Neuronal stem cell (in vitro differentiated cells): ENCODE data around the gene ADAMTS13.

ENCODE experiments used
- DNase-seq: peaks from one replicate; pipeline ENCODE4 v3.0.0-alpha.2; 2013; ENCODE audit warnings: low spot score
- H2AFZ ChIP-seq: one replicate; pipeline ENCODE4 v1.6.1; 2013; ENCODE audit warnings: mild to moderate bottlenecking, low read length, inconsistent platforms
- H2AK5ac ChIP-seq: 2 replicates; pipeline ENCODE4 v1.6.1; 2013; ENCODE audit warnings: low read depth, mild to moderate bottlenecking, inconsistent platforms, low read length, moderate library complexity, mixed read lengths
- H2BK120ac ChIP-seq: 2 replicates; pipeline ENCODE4 v1.6.1; 2013; ENCODE audit warnings: low read depth, mild to moderate bottlenecking, inconsistent platforms, low read length, moderate library complexity, mixed read lengths
- H2BK12ac ChIP-seq: one replicate; pipeline ENCODE4 v1.6.1; 2013; ENCODE audit warnings: low read length, inconsistent platforms
- H2BK15ac ChIP-seq: 2 replicates; pipeline ENCODE4 v1.6.1; 2013; ENCODE audit warnings: mild to moderate bottlenecking, low read length, inconsistent platforms, mixed read lengths
- H2BK5ac ChIP-seq: one replicate; pipeline ENCODE4 v1.6.1; 2013; ENCODE audit warnings: inconsistent platforms, mild to moderate bottlenecking, low read length, moderate library complexity
- H3K14ac ChIP-seq: one replicate; pipeline ENCODE4 v1.6.1; 2013; ENCODE audit warnings: low read length, inconsistent platforms
- H3K18ac ChIP-seq: 2 replicates; pipeline ENCODE4 v1.6.1; 2013; ENCODE audit warnings: low read length, inconsistent platforms
- H3K23ac ChIP-seq: 2 replicates; pipeline ENCODE4 v1.6.1; 2013; ENCODE audit warnings: low read depth, mild to moderate bottlenecking, mixed read lengths, low read length, inconsistent platforms; ENCODE audit not compliant: poor library complexity
- H3K27ac ChIP-seq: replicated peaks from 3 replicates; pipeline ENCODE4 v1.5.1; 2013; ENCODE audit warnings: low read length, inconsistent platforms
- H3K27me3 ChIP-seq, 3 experiments: 2 replicates each; pipeline ENCODE4 v1.6.1; 2013; ENCODE audit warnings: low read length in 3 of 3, mild to moderate bottlenecking in 2 of 3, inconsistent platforms in 1 of 3, low read depth in 1 of 3, mixed read lengths in 1 of 3, moderate library complexity in 1 of 3; ENCODE audit not compliant: control insufficient read depth in 3 of 3, insufficient read depth in 3 of 3
- H3K36me3 ChIP-seq, 2 donors: replicated peaks in 1 of 2; 2 replicates each; pipeline ENCODE4 v1.6.1; 2013; ENCODE audit warnings: low read length in 2 of 2; ENCODE audit not compliant: control insufficient read depth in 2 of 2, insufficient read depth in 2 of 2
- H3K4ac ChIP-seq: 2 replicates; pipeline ENCODE4 v1.6.1; 2013; ENCODE audit warnings: inconsistent platforms, mild to moderate bottlenecking, low read length, moderate library complexity
- H3K4me1 ChIP-seq, 2 donors: 1 replicate in 1 of 2; 2 replicates in 1 of 2; pipeline ENCODE4 v1.6.1; 2013; ENCODE audit warnings: low read length in 2 of 2, low read depth in 1 of 2; ENCODE audit not compliant: control insufficient read depth in 2 of 2, insufficient read depth in 1 of 2
- H3K4me2 ChIP-seq: one replicate; pipeline ENCODE4 v1.6.1; 2013; ENCODE audit warnings: mild to moderate bottlenecking, low read length, inconsistent platforms; ENCODE audit not compliant: insufficient read depth, poor library complexity, severe bottlenecking
- H3K4me3 ChIP-seq, 2 donors: 2 replicates each; pipeline ENCODE4 v1.5.1; 2013; ENCODE audit warnings: low read length in 2 of 2, mild to moderate bottlenecking in 2 of 2, inconsistent platforms in 1 of 2, moderate library complexity in 1 of 2
- H3K79me1 ChIP-seq: one replicate; pipeline ENCODE4 v1.6.1; 2013; ENCODE audit warnings: low read depth, mild to moderate bottlenecking, inconsistent platforms, low read length, moderate library complexity
- H3K9ac ChIP-seq: one replicate; pipeline ENCODE4 v1.6.1; 2013; ENCODE audit warnings: mild to moderate bottlenecking, low read depth, low read length, inconsistent platforms; ENCODE audit not compliant: poor library complexity
- H3K9me3 ChIP-seq, 2 donors: replicated peaks in 1 of 2; 2 replicates each; pipeline versions ENCODE3 to v1.6.1; 2013; ENCODE audit warnings: low read length in 2 of 2, mild to moderate bottlenecking in 2 of 2, inconsistent platforms in 1 of 2, low read depth in 1 of 2, mixed read lengths in 1 of 2, moderate library complexity in 1 of 2; ENCODE audit not compliant: control insufficient read depth in 2 of 2, insufficient read depth in 1 of 2
- H4K8ac ChIP-seq: one replicate; pipeline ENCODE4 v1.6.1; 2013; ENCODE audit warnings: low read depth, mild to moderate bottlenecking, inconsistent platforms, low read length, moderate library complexity
- H4K91ac ChIP-seq: one replicate; pipeline ENCODE4 v1.6.1; 2013; ENCODE audit warnings: low read length, low read depth, mild to moderate bottlenecking, inconsistent platforms; ENCODE audit not compliant: poor library complexity
- WGBS, 2 donors: extraction: QIAGEN DNeasy Blood & Tissue Kit; methylation state at CpG; one replicate each; pipeline ENCODE4 v1.1.7; 2013; ENCODE audit warnings: missing lambda C conversion rate in 2 of 2, mixed read lengths in 1 of 2; ENCODE audit not compliant: insufficient read length in 2 of 2, insufficient replicate concordance in 1 of 2; ENCODE audit errors: extremely low coverage in 2 of 2; 5-methylcytosine and 5-hydroxymethylcytosine counted together

ADAMTS13 gene

DNA sequence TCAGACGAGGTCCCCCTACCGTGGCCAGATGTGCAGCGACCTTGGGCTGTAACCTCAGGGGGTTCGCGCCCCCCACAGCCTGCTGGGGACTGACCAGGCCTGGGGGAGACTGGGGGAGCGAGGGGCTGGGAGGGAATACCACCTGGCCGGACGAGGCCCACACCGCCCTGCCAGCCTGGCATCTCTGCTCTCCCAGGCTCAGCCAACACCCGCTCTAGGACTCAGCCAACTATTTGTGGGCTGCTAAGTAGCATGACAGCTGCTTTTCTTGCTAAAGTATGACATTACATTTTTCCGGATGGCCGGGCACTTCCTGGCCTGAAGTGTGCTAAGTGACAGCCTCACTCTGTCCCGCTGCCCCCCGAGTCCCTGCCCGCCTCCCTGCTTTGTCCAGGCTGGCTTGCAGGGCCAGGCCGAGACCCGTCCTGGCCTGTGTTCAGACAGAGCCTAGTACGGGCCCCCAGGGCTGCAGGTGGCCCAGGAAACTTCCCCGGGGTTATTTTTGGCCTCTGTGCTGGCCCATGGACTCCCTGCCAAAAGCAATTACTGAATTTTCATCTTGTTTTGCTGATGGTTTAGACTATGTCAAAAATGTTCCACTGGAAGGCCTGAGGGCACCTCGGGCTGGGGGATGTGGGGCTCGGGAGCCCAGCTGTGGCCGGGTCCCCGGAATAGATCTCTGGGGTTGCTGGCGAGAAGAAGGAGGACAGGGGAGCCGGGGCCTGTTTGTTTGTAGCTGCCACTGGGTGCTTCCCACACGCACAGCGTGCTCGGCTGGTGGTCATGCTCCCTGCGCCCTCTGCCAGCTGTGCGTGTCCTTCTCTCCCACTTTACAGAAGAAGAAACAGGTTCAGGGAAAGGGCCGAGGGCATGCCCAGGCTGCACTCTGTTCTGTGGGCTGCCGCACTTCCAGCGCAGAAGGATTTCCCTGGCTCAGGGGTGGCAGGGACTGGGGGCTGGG is 70.2 kb downstream of the ADAMTS13 start:
- WGBS, 2 donors: no CpG with 5 or more reads among the region's 33 CpGs

GRCh38 chr9:133493428-133493827 is 71.3 kb downstream of the ADAMTS13 start:
- no peak overlapping the region for H2BK5ac ChIP-seq
- WGBS, 2 donors: no CpG with 5 or more reads among the region's 11 CpGs

More for the DNA sequence above, 70.2 kb downstream of the ADAMTS13 start:
- Histone ChIP-seq H3K9ac (no peak overlapping the region), H2BK15ac (no peak overlapping the region), H3K18ac (peak overlapping the region; percentile 71), H2AK5ac (peak overlapping the region; percentile 89), H4K91ac (no peak overlapping the region), H2AFZ (peak overlapping the region; percentile 75), H2BK12ac (peak overlapping the region; percentile 82), H3K4ac (no peak overlapping the region), H3K4me1 (peaks cover 6 to 20% of the 10 kb centered on the region in 2 donors), H3K27ac (no peak overlapping the region), H3K4me3 (no peak overlapping the region), H3K27me3 (peaks cover 0 to 46% (median 8%) of the 10 kb centered on the region in 3 experiments), H3K4me2 (no peak overlapping the region), H3K14ac (peak overlapping the region; percentile 8), H2BK120ac (no peak overlapping the region), H3K9me3 (peaks cover 0 to 9% of the 10 kb centered on the region in 2 donors), H3K23ac (no peak overlapping the region), H3K79me1 (no peaks in the 10 kb centered on the region), H3K36me3 (peaks cover 0 to 6% of the 10 kb centered on the region in 2 donors), H4K8ac (no peak overlapping the region), H2BK5ac (no peak overlapping the region)
- no peak for DNase-seq

GRCh38 chr9:133493845-133494540 is 71.8 kb downstream of the ADAMTS13 start:
- H3K27me3 ChIP-seq: peaks cover 0 to 50% (median 11%) of the 10 kb centered on the region in 3 experiments
- no peak overlapping the region for H2BK120ac ChIP-seq
- no peaks in the 10 kb centered on the region for H3K79me1 ChIP-seq
- peak overlapping the region in 1 of 2 donors; percentile 41 for H3K4me3 ChIP-seq
- peaks cover 0 to 8% of the 10 kb centered on the region in 2 donors for H3K36me3 ChIP-seq
- H3K14ac ChIP-seq: peak overlapping the region; percentile 71
- peak overlapping the region; percentile 53 for H3K4ac ChIP-seq
- H2BK5ac ChIP-seq: no peak overlapping the region
- peak overlapping the region; percentile 89 for H2AK5ac ChIP-seq
- DNase-seq: no peak
- H3K4me1 ChIP-seq: peaks cover 8 to 20% of the 10 kb centered on the region in 2 donors
- H2AFZ ChIP-seq: no peak overlapping the region
- H4K91ac ChIP-seq: no peak overlapping the region
- WGBS, 2 donors: no CpG with 5 or more reads among the region's 23 CpGs
- peaks cover 0 to 12% of the 10 kb centered on the region in 2 donors for H3K9me3 ChIP-seq
- H3K23ac ChIP-seq: peak overlapping the region; percentile 65
- peak overlapping the region; percentile 38 for H3K18ac ChIP-seq
- H3K27ac ChIP-seq: no peak overlapping the region
- H3K4me2 ChIP-seq: no peak overlapping the region
- H2BK12ac ChIP-seq: peak overlapping the region; percentile 41
- no peak overlapping the region for H4K8ac ChIP-seq
- H3K9ac ChIP-seq: no peak overlapping the region
- H2BK15ac ChIP-seq: peak overlapping the region; percentile 58

More at GRCh38 chr9:133493428-133493827, 71.3 kb downstream of the ADAMTS13 start:
- no peak overlapping the region for H3K4me3 ChIP-seq
- H3K9ac ChIP-seq: peak overlapping the region; percentile 21
- H2AFZ ChIP-seq: peak overlapping the region; percentile 75
- H3K4me1 ChIP-seq: peaks cover 7 to 20% of the 10 kb centered on the region in 2 donors
- no peak overlapping the region for H3K4me2 ChIP-seq
- H3K9me3 ChIP-seq: peaks cover 0 to 10% of the 10 kb centered on the region in 2 donors
- H3K4ac ChIP-seq: peak overlapping the region; percentile 23
- H3K36me3 ChIP-seq: peaks cover 0 to 7% of the 10 kb centered on the region in 2 donors
- no peak overlapping the region for H3K27ac ChIP-seq
- peak overlapping the region; percentile 90 for H2BK12ac ChIP-seq
- peak overlapping the region; percentile 87 for H2BK120ac ChIP-seq
- H4K91ac ChIP-seq: no peak overlapping the region
- H4K8ac ChIP-seq: peak overlapping the region; percentile 65
- peak overlapping the region; percentile 89 for H2AK5ac ChIP-seq
- no peaks in the 10 kb centered on the region for H3K79me1 ChIP-seq
- peak overlapping the region; percentile 56 for H3K14ac ChIP-seq
- H3K23ac ChIP-seq: no peak overlapping the region
- peaks cover 0 to 52% (median 9%) of the 10 kb centered on the region in 3 experiments for H3K27me3 ChIP-seq
- peak overlapping the region; percentile 80 for H3K18ac ChIP-seq
- DNase-seq: no peak
- H2BK15ac ChIP-seq: peak overlapping the region; percentile 58
